Measurements from ENCODE around the gene CSNK1D.

- TF ChIP-seq EZH2phosphoT487 (IDR thresholded peaks at IDR 0.05; ENCODE audit: insufficient read depth, low read depth) (no peak), EZH2 (IDR thresholded peaks at IDR 0.05; ENCODE audit: insufficient read depth, poor library complexity, severe bottlenecking) (no peak)
Measured at GRCh38 chr17:82241183-82241925, 32.1 kb downstream of the CSNK1D start.

Data from GM23248 (cell line).